ENCODE measurements around the gene LNX1. TPM values are rescaled to one million over a fixed set of nuclear protein-coding genes. Genes with fewer than 3 reads are reported as not detected.

The LNX1 gene
- total and polyA plus RNA-seq, 10 of the 15 experiments (the other 5 are each of a cell fraction or from before 2014, with no cell fraction given), result 0.72 to 1.4 (median 1.0) TPM

- no peak overlapping the region for H3K9ac ChIP-seq (ENCODE audit: control insufficient read depth, insufficient read depth, low read length)
- in situ Hi-C loops (cut with MboI), result no loop called here
- H3K27me3 ChIP-seq (replicated peaks in 1 of 2; ENCODE audit: control insufficient read depth in 2 of 2, insufficient read depth in 2 of 2, low read length in 1 of 2), result no peaks in the 10 kb centered on the region
- no peaks in the 10 kb centered on the region for H4K20me1 ChIP-seq (ENCODE audit: control insufficient read depth, insufficient read depth)
- CTCF ChIA-PET, result interaction anchor here (0.6 to 1.0 kb wide), 3 partner anchors 33 to 130 kb away, joined by 3 read pairs; no protein-coding TSS in a partner anchor
- no peaks in the 10 kb centered on the region for H3K4me1 ChIP-seq (ENCODE audit: control insufficient read depth, insufficient read depth, low read length)
- no peak overlapping the region for H3K4me3 ChIP-seq
- FAIRE-seq (no peak), DNase-seq (ENCODE audit: low read depth, low spot score) (no peak), ATAC-seq (no peak)
- intact Hi-C loops (cut with micrococcal nuclease; ENCODE audit: unreplicated experiment), result no loop called here
- SMC1A ChIA-PET (ENCODE audit: uncharacterized antibody, unreplicated experiment), result interaction anchor here (0.8 to 1.4 kb wide), 5 partner anchors 35 to 161 kb away, joined by 3 to 5 read pairs (median 3); no protein-coding TSS in a partner anchor
- H3K27ac ChIP-seq (ENCODE audit: control insufficient read depth, insufficient read depth), result no peak overlapping the region
- peaks cover 1% of the 10 kb centered on the region; the same call in 1 of the 3 replicates for H3K9me3 ChIP-seq (replicated peaks; ENCODE audit: control insufficient read depth, insufficient read depth, low read length)
- no TSS peak for BruUV-seq (replicated peaks)
- H3K36me3 ChIP-seq (ENCODE audit: control insufficient read depth in 2 of 2, insufficient read depth in 2 of 2, low read length in 1 of 2), result no peaks in the 10 kb centered on the region
- no peak overlapping the region for H2AFZ ChIP-seq (ENCODE audit: control insufficient read depth, low read depth, low read length)
- RAD21 ChIA-PET (ENCODE audit: unreplicated experiment), result interaction anchor here (0.8 to 2.0 kb wide), 2 partner anchors 71 to 123 kb away, joined by 3 to 6 read pairs; no protein-coding TSS in a partner anchor
- H3K79me2 ChIP-seq (ENCODE audit: control insufficient read depth, insufficient read depth, low read length), result no peaks in the 10 kb centered on the region
- TF ChIP-seq BCLAF1 (IDR thresholded peaks at IDR 0.05), result no peak
- TF ChIP-seq ZNF687 (IDR thresholded peaks at IDR 0.05), result no peak
- TF ChIP-seq RBBP5 (conservative IDR thresholded peaks at IDR 0.05), result no peak
- no peak for TF ChIP-seq SP1 (IDR thresholded peaks at IDR 0.05; ENCODE audit: low read depth, low read length)
- TF ChIP-seq USF1 (IDR thresholded peaks at IDR 0.05; ENCODE audit: borderline replicate concordance, extremely low read length, insufficient read depth, low read depth, low read length), result no peak
- TF ChIP-seq SMC3 (IDR thresholded peaks at IDR 0.05; ENCODE audit: borderline replicate concordance, low read length), result no peak
- TF ChIP-seq ESRRA (IDR thresholded peaks at IDR 0.05; ENCODE audit: low read length), result no peak
- TF ChIP-seq RELB (IDR thresholded peaks at IDR 0.05; ENCODE audit: low read depth), result no peak
- no peak for TF ChIP-seq CREM (IDR thresholded peaks at IDR 0.05; ENCODE audit: low read depth)
- POLR2A ChIA-PET, result interaction anchor here (0.7 kb wide), 1 partner anchor 48 kb away, joined by 3 read pairs; no protein-coding TSS in a partner anchor
- 46% methylated on average over 4 of the region's 4 CpGs for WGBS (ENCODE audit: insufficient coverage, insufficient replicate concordance, low lambda C conversion rate, missing lambda C conversion rate)
- H3K4me2 ChIP-seq (ENCODE audit: control insufficient read depth, insufficient read depth), result no peak overlapping the region
Observed at GRCh38 chr4:53582194-53582593, 9.1 kb downstream of the LNX1 start.

Measured in GM12878 (cell line).